Bronchial epithelial cell (primary cell): Measurements from ENCODE around the gene TM2D1. TPM values are rescaled to one million over a fixed set of nuclear protein-coding genes. Genes with fewer than 3 reads are reported as not detected.
A peak's percentile ranks its signal among the peaks of the same experiment; 100 is the strongest.

Experiments
- DNase-seq: peaks from one replicate; pipeline ENCODE4 v3.0.0-alpha.2; 2010; ENCODE audit warnings: low read depth
- FAIRE-seq: peaks from 2 replicates; lab custom pipeline; 2011; peaks lifted over from hg19 to GRCh38; lab: Jason Lieb, UNC
- H3K27me3 ChIP-seq: 2 replicates; pipeline ENCODE4 v1.5.1; 2011; ENCODE audit warnings: low read length; ENCODE audit not compliant: control insufficient read depth, insufficient read depth
- H3K36me3 ChIP-seq: 2 replicates; pipeline ENCODE4 v1.5.1; 2011; ENCODE audit warnings: low read length; ENCODE audit not compliant: control insufficient read depth, insufficient read depth
- H3K4me3 ChIP-seq: 2 replicates; pipeline ENCODE4 v1.5.1; 2011; ENCODE audit warnings: mild to moderate bottlenecking, low read depth, low read length, control low read depth
- total RNA-seq: library from RNA; depleted of rRNA; stranded (reverse); fragments of >200 nt; gene quantifications from 2 replicates; pipeline ENCODE4 v1.2.1, GENCODE V29; 2014
- TF ChIP-seq, protein P1 (sequence below): IDR thresholded peaks from 2 replicates; pipeline ENCODE4 v1.5.1; 2011; ENCODE audit warnings: mild to moderate bottlenecking, moderate library complexity, low read length, control low read depth, inconsistent platforms; ENCODE audit not compliant: insufficient read depth, severe bottlenecking

Gene TM2D1
- total RNA-seq, 1 donor from 2014 or later, result 45.5 TPM

GRCh38 chr1:61743716-61744580, 19.0 kb upstream of the TM2D1 start:
- FAIRE-seq (no peak), DNase-seq (no peak)
- Histone ChIP-seq H3K27me3 (no peaks in the 10 kb centered on the region), H3K36me3 (no peaks in the 10 kb centered on the region), H3K4me3 (no peak overlapping the region)
- TF ChIP-seq, protein P1, sequence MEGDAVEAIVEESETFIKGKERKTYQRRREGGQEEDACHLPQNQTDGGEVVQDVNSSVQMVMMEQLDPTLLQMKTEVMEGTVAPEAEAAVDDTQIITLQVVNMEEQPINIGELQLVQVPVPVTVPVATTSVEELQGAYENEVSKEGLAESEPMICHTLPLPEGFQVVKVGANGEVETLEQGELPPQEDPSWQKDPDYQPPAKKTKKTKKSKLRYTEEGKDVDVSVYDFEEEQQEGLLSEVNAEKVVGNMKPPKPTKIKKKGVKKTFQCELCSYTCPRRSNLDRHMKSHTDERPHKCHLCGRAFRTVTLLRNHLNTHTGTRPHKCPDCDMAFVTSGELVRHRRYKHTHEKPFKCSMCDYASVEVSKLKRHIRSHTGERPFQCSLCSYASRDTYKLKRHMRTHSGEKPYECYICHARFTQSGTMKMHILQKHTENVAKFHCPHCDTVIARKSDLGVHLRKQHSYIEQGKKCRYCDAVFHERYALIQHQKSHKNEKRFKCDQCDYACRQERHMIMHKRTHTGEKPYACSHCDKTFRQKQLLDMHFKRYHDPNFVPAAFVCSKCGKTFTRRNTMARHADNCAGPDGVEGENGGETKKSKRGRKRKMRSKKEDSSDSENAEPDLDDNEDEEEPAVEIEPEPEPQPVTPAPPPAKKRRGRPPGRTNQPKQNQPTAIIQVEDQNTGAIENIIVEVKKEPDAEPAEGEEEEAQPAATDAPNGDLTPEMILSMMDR, result no peak

DNA sequence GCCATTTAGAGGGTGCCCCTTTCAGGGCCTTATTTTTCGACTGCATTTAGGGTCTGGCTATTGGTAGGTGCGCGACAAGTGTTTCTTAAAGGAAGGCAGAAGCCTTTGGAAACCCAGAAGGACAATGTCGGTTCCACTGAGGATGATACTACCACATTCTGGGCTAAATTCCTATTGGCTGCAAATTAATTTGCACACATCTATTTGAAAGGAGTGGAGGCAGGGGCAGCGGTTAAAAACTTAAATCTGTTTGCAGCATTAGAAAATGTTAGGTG, 18.4 kb upstream of the TM2D1 start:
- no peak for FAIRE-seq
- H3K36me3 ChIP-seq, result no peaks in the 10 kb centered on the region
- no peak for DNase-seq
- H3K4me3 ChIP-seq, result peak overlapping the region; percentile 92
- H3K27me3 ChIP-seq, result no peaks in the 10 kb centered on the region
- TF ChIP-seq, protein P1, result no peak

DNA sequence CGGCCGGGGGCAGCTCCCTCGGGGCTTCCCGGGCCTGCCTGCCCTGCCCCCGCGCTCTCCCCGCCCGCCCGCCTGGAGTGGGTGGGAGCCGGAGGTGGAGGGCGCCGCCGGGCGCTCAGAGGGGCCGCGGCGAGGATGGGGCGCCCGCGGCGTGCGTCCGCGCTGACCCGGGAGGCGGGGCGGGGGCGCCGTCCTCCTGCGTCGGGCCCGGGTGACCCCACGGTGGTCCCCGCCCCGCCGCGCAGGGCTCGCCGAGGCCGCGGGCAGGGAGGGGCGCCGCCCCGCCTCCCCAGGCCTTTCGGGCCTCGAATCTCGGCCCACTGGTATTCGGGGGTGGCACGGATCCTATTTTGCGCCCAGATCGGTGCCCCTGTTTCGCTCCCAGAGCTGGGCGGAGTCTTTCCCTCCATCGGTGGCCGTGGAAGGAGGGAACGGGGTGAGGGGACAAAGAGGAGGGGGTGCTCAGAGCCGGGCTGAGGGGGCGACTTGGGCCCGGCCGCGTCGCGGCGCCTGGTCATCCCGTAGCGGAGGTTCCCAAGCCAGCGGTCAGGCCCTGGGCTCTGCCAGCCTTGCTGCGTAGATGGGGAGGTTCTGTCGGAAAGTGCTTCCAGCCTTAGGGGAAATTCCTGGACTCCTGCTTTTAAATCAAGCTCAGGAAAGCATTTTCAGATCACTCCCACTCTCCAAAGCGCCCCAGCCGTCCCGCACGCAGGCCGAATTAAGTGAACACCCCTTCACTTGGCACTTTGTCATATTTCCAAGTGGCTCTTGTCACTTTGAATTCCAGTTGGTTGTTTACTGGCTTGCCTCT, 17.9 kb upstream of the TM2D1 start:
- H3K36me3 ChIP-seq, result no peaks in the 10 kb centered on the region
- DNase-seq (peak; percentile 30), FAIRE-seq (no peak)
- no peaks in the 10 kb centered on the region for H3K27me3 ChIP-seq
- peak overlapping the region; percentile 92 for H3K4me3 ChIP-seq
- TF ChIP-seq, protein P1, result no peak

- peak; percentile 67 for DNase-seq
- Histone ChIP-seq H3K36me3 (no peaks in the 10 kb centered on the region), H3K27me3 (no peaks in the 10 kb centered on the region), H3K4me3 (peak within 1 kb of the TSS; percentile 92)
- TF ChIP-seq, protein P1, result no peak
- FAIRE-seq, result no peak
These were observed 17.0 kb upstream of the TM2D1 start, which contains the start of gene PATJ for GRCh38 chr1:61741711-61742619. TSS of gene PATJ (plus strand) at chr1:61742480. CDS start at chr1:61762893, 20,413 bp downstream.
